SK-N-SH (cell line): Measurements from ENCODE around the gene ST6GALNAC5. TPM values are rescaled to one million over a fixed set of nuclear protein-coding genes. Genes with fewer than 3 reads are reported as not detected.

Experiments used
- CTCF ChIA-PET: fragments of 300-600, 350-600 bp; formaldehyde crosslinking; extraction: SDS; loops from one replicate; lab custom pipeline; 2021; lab: Yijun Ruan, JAX
- POLR2A ChIA-PET: fragments of 350-600 bp; sonication (Branson Sonifier 250); formaldehyde crosslinking; extraction: SDS; loops from one replicate; lab custom pipeline; 2020; ENCODE audit warnings: antibody characterized with exemption, inconsistent platforms; lab: Yijun Ruan, JAX
- DNase-seq: peaks from one replicate; pipeline ENCODE4 v3.0.0; 2012
- H2AFZ ChIP-seq: fragments of 200-600 bp; sonication (generic); 2 replicates; pipeline ENCODE4 v1.8.1; 2016; ENCODE audit warnings: antibody characterized with exemption, mild to moderate bottlenecking, low read depth
- H3F3A ChIP-seq: fragments of 200-600 bp; sonication (generic); replicated peaks from 2 replicates; pipeline ENCODE3; 2016; ENCODE audit warnings: antibody characterized with exemption, mild to moderate bottlenecking; ENCODE audit not compliant: insufficient read depth
- H3K27ac ChIP-seq, 2 experiments: fragments of 200-500 bp in 1 of 2; fragments of 200-600 bp in 1 of 2; sonication (Bioruptor generic) in 1 of 2; sonication (generic), shearing (Covaris generic) in 1 of 2; 2 replicates each; pipeline versions ENCODE4 v1.5.1 to v1.6.1; 2014 to 2016; ENCODE audit warnings: low read depth in 2 of 2, inconsistent platforms in 1 of 2, low read length in 1 of 2, mild to moderate bottlenecking in 1 of 2, mixed read lengths in 1 of 2
- H3K27me3 ChIP-seq: fragments of 200-600 bp; sonication (generic), shearing (Covaris generic); 2 replicates; pipeline ENCODE4 v1.6.1; 2016; ENCODE audit warnings: mixed run types; ENCODE audit not compliant: insufficient read depth
- H3K36me3 ChIP-seq, 2 experiments: fragments of 200-500 bp in 1 of 2; fragments of 200-600 bp in 1 of 2; sonication (Bioruptor generic) in 1 of 2; sonication (generic) in 1 of 2; replicated peaks in 1 of 2; 2 replicates each; pipeline versions ENCODE3 to v1.5.1; 2014 to 2016; ENCODE audit warnings: low read length in 1 of 2, mild to moderate bottlenecking in 1 of 2; ENCODE audit not compliant: insufficient read depth in 2 of 2, control insufficient read depth in 1 of 2
- H3K4me1 ChIP-seq, 2 experiments: fragments of 200-500 bp in 1 of 2; fragments of 200-600 bp in 1 of 2; sonication (Bioruptor generic) in 1 of 2; sonication (generic), shearing (Covaris generic) in 1 of 2; 2 replicates each; pipeline versions ENCODE4 v1.5.1 to v1.6.1; 2014 to 2016; ENCODE audit warnings: low read depth in 1 of 2, low read length in 1 of 2, mixed run types in 1 of 2; ENCODE audit not compliant: insufficient read depth in 2 of 2, control insufficient read depth in 1 of 2
- H3K4me2 ChIP-seq: fragments of 200-600 bp; sonication (generic), shearing (Covaris generic); 2 replicates; pipeline ENCODE4 v1.6.1; 2017; ENCODE audit warnings: mixed run types
- H3K4me3 ChIP-seq, 2 experiments: fragments of 200-500 bp in 1 of 2; fragments of 200-600 bp in 1 of 2; sonication (Bioruptor generic) in 1 of 2; sonication (generic), shearing (Covaris generic) in 1 of 2; 2 replicates each; pipeline versions ENCODE4 v1.5.1 to v1.8.1; 2014 to 2016; ENCODE audit warnings: low read depth in 2 of 2, inconsistent platforms in 1 of 2, low read length in 1 of 2, mild to moderate bottlenecking in 1 of 2, mixed read lengths in 1 of 2, moderate library complexity in 1 of 2
- H3K79me2 ChIP-seq: fragments of 200-600 bp; sonication (generic); 2 replicates; pipeline ENCODE4 v1.8.1; 2017; ENCODE audit warnings: mild to moderate bottlenecking; ENCODE audit not compliant: insufficient read depth
- H3K9ac ChIP-seq: fragments of 200-600 bp; sonication (generic); 2 replicates; pipeline ENCODE4 v1.6.1; 2017; ENCODE audit warnings: mixed run types
- H3K9me2 ChIP-seq: fragments of 200-600 bp; sonication (generic); 2 replicates; pipeline ENCODE4 v1.6.1; 2017; ENCODE audit warnings: mixed run types
- H3K9me3 ChIP-seq: fragments of 200-600 bp; sonication (generic); 2 replicates; pipeline ENCODE4 v1.6.1; 2017; ENCODE audit warnings: mixed run types, mild to moderate bottlenecking, moderate library complexity
- H4K20me1 ChIP-seq: fragments of 200-600 bp; sonication (generic); 2 replicates; pipeline ENCODE4 v1.6.1; 2017; ENCODE audit warnings: mild to moderate bottlenecking, mixed run types; ENCODE audit not compliant: insufficient read depth
- CHD2 ChIP-seq: fragments of 150-350 bp; IDR thresholded peaks from 2 replicates; pipeline ENCODE4 v1.6.1; 2018; ENCODE audit warnings: low read length; ENCODE audit not compliant: partially characterized antibody
- EP300 ChIP-seq, 2 experiments: IDR thresholded peaks; 2 replicates each; pipeline versions ENCODE4 v1.4.0 to v1.6.1; 2012; ENCODE audit warnings: borderline replicate concordance in 1 of 2, low read depth in 1 of 2, low read length in 1 of 2
- EZH2phosphoT487 ChIP-seq: fragments of 200-600 bp; sonication (generic); IDR thresholded peaks from 2 replicates; pipeline ENCODE4 v1.6.1; 2017; ENCODE audit warnings: low read depth, mixed run types, mild to moderate bottlenecking, antibody characterized with exemption, moderate library complexity, borderline replicate concordance
- FOXM1 ChIP-seq: IDR thresholded peaks from 2 replicates; pipeline ENCODE4 v1.4.0; 2012; ENCODE audit warnings: low read depth, mild to moderate bottlenecking
- MEF2A ChIP-seq: IDR thresholded peaks from 2 replicates; pipeline ENCODE4 v1.4.0; 2012; ENCODE audit warnings: low read depth, borderline replicate concordance
- RAD21 ChIP-seq: IDR thresholded peaks from 2 replicates; pipeline ENCODE4 v1.6.1; 2012; ENCODE audit warnings: mild to moderate bottlenecking, low read length
- RFX5 ChIP-seq: IDR thresholded peaks from 2 replicates; pipeline ENCODE4 v1.6.1; 2012; ENCODE audit warnings: mild to moderate bottlenecking, improper control_type of control experiment, low read length
- TAF1 ChIP-seq: IDR thresholded peaks from 2 replicates; pipeline ENCODE4 v1.6.1; 2012; ENCODE audit warnings: low read depth, mild to moderate bottlenecking, low read length, moderate library complexity, borderline replicate concordance
- TCF12 ChIP-seq: IDR thresholded peaks from 2 replicates; pipeline ENCODE4 v1.4.0; 2012
- TEAD4 ChIP-seq: IDR thresholded peaks from 2 replicates; pipeline ENCODE4 v1.4.0; 2012; ENCODE audit warnings: mild to moderate bottlenecking, borderline replicate concordance; ENCODE audit not compliant: insufficient read depth
- YY1 ChIP-seq: IDR thresholded peaks from 2 replicates; pipeline ENCODE4 v1.4.0; 2012; ENCODE audit warnings: low read depth, mild to moderate bottlenecking
- WGBS: methylation state at CpG from one replicate; pipeline ENCODE4 v1.1.6; 2017; ENCODE audit warnings: low lambda C conversion rate; 5-methylcytosine and 5-hydroxymethylcytosine counted together
- polyA plus RNA-seq, 3 experiments: library from polyadenylated mRNA; depleted of rRNA; stranded (reverse); fragments of >200 nt; gene quantifications; 2 replicates each; pipeline ENCODE4 v1.2.3, GENCODE V29; 2012
- TF ChIP-seq, protein P1 (sequence below): fragments of 150-350 bp; IDR thresholded peaks from 2 replicates; pipeline ENCODE4 v1.6.1; 2017; ENCODE audit warnings: antibody characterized with exemption, low read length, low read depth, borderline replicate concordance
- TF ChIP-seq, protein P2 (sequence below): IDR thresholded peaks from 2 replicates; pipeline ENCODE4 v1.4.0; 2012; ENCODE audit warnings: low read depth, borderline replicate concordance
- TF ChIP-seq, protein P3 (sequence below): IDR thresholded peaks from 2 replicates; pipeline ENCODE4; 2012
- TF ChIP-seq, protein P4 (sequence below): fragments of 150-350 bp; IDR thresholded peaks from 2 replicates; pipeline ENCODE4 v1.6.1; 2016; ENCODE audit warnings: mild to moderate bottlenecking, low read depth, low read length
- TF ChIP-seq, protein P5 (sequence below): IDR thresholded peaks from 2 replicates; pipeline ENCODE4 v1.6.1; 2012; ENCODE audit warnings: mild to moderate bottlenecking, low read depth, low read length, moderate library complexity
- TF ChIP-seq, protein P6 (sequence below): fragments of 200-600 bp; sonication (generic); IDR thresholded peaks from 2 replicates; pipeline ENCODE4 v1.6.1; 2017; ENCODE audit warnings: antibody characterized with exemption, mild to moderate bottlenecking, moderate library complexity

Gene ST6GALNAC5
- polyA plus RNA-seq, 1 of the 3 experiments (the other 2 are of a cell fraction) = 10.6 TPM

DNA sequence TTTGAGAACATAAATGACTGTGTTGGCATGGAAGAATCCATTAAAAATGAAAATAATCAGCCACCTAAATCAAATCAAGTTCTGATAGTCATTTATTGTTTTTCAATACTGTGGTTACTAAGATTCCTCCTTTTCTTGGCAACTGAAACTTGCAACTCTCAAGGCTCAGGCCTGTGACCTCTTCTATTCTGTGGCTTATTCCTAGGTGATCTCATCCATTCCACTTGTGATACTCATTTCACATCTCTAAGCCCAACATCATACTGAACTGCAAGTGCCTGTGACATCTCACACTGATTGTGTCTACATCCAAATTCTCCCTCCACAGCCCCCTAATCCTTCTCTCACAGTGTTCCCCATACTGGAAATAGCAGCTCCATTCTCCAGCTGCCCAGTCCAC is 4.8 kb upstream of the ST6GALNAC5 start (continued):
- TF ChIP-seq EP300 (IDR thresholded peaks at IDR 0.05; ENCODE audit: borderline replicate concordance in 1 of 2, low read depth in 1 of 2, low read length in 1 of 2) = peak in 1 of 2 experiments; percentile 63; a peak in 1 of 4 replicates
- no peak for TF ChIP-seq FOXM1
- TF ChIP-seq YY1 = no peak
- TF ChIP-seq RAD21 = no peak
- TF ChIP-seq, protein P1, sequence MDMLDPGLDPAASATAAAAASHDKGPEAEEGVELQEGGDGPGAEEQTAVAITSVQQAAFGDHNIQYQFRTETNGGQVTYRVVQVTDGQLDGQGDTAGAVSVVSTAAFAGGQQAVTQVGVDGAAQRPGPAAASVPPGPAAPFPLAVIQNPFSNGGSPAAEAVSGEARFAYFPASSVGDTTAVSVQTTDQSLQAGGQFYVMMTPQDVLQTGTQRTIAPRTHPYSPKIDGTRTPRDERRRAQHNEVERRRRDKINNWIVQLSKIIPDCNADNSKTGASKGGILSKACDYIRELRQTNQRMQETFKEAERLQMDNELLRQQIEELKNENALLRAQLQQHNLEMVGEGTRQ = no peak
- TF ChIP-seq, protein P2, sequence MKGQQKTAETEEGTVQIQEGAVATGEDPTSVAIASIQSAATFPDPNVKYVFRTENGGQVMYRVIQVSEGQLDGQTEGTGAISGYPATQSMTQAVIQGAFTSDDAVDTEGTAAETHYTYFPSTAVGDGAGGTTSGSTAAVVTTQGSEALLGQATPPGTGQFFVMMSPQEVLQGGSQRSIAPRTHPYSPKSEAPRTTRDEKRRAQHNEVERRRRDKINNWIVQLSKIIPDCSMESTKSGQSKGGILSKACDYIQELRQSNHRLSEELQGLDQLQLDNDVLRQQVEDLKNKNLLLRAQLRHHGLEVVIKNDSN = no peak
- no peak for TF ChIP-seq MEF2A

DNA sequence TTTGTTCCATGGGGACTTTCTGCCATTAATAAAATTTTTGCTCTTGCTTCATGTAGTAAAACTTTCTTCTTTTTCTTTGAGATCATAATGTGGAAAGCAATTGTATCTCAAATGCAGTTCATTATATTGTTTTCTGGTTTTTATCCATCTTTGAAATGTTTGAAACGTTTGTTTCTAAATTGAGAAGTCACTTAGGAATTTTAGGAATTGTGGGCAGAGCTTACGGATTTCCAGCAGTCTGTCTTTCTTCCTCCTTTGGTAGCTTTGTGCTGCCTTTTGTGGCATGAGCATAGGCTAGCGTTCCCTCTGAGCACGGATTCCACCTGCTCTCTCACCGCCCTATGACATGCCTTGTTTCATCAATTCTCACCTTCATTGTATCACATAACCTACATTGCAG is 2.9 kb upstream of the ST6GALNAC5 start:
- H3F3A ChIP-seq = peaks cover 12% of the 10 kb centered on the region
- no peak overlapping the region for H3K4me2 ChIP-seq
- no peaks in the 10 kb centered on the region for H3K36me3 ChIP-seq
- H3K27me3 ChIP-seq = no peaks in the 10 kb centered on the region
- no peak for DNase-seq
- no peak overlapping the region for H3K9ac ChIP-seq
- CTCF ChIA-PET = interaction anchor here (1.4 to 2.1 kb wide), 3 partner anchors 9 to 710 kb away, joined by 3 to 10 read pairs (median 8); no protein-coding TSS in a partner anchor
- H4K20me1 ChIP-seq = no peaks in the 10 kb centered on the region
- TF ChIP-seq, protein P3, sequence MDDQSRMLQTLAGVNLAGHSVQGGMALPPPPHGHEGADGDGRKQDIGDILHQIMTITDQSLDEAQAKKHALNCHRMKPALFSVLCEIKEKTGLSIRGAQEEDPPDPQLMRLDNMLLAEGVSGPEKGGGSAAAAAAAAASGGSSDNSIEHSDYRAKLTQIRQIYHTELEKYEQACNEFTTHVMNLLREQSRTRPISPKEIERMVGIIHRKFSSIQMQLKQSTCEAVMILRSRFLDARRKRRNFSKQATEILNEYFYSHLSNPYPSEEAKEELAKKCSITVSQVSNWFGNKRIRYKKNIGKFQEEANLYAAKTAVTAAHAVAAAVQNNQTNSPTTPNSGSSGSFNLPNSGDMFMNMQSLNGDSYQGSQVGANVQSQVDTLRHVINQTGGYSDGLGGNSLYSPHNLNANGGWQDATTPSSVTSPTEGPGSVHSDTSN = peak; percentile 45
- no peak for TF ChIP-seq TEAD4
- TF ChIP-seq TCF12 = peak; percentile 69
- TF ChIP-seq MEF2A = no peak
- TF ChIP-seq, protein P4, sequence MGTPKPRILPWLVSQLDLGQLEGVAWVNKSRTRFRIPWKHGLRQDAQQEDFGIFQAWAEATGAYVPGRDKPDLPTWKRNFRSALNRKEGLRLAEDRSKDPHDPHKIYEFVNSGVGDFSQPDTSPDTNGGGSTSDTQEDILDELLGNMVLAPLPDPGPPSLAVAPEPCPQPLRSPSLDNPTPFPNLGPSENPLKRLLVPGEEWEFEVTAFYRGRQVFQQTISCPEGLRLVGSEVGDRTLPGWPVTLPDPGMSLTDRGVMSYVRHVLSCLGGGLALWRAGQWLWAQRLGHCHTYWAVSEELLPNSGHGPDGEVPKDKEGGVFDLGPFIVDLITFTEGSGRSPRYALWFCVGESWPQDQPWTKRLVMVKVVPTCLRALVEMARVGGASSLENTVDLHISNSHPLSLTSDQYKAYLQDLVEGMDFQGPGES = no peak
- TF ChIP-seq, protein P5, sequence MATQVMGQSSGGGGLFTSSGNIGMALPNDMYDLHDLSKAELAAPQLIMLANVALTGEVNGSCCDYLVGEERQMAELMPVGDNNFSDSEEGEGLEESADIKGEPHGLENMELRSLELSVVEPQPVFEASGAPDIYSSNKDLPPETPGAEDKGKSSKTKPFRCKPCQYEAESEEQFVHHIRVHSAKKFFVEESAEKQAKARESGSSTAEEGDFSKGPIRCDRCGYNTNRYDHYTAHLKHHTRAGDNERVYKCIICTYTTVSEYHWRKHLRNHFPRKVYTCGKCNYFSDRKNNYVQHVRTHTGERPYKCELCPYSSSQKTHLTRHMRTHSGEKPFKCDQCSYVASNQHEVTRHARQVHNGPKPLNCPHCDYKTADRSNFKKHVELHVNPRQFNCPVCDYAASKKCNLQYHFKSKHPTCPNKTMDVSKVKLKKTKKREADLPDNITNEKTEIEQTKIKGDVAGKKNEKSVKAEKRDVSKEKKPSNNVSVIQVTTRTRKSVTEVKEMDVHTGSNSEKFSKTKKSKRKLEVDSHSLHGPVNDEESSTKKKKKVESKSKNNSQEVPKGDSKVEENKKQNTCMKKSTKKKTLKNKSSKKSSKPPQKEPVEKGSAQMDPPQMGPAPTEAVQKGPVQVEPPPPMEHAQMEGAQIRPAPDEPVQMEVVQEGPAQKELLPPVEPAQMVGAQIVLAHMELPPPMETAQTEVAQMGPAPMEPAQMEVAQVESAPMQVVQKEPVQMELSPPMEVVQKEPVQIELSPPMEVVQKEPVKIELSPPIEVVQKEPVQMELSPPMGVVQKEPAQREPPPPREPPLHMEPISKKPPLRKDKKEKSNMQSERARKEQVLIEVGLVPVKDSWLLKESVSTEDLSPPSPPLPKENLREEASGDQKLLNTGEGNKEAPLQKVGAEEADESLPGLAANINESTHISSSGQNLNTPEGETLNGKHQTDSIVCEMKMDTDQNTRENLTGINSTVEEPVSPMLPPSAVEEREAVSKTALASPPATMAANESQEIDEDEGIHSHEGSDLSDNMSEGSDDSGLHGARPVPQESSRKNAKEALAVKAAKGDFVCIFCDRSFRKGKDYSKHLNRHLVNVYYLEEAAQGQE = no peak
- no peak for TF ChIP-seq CHD2
- no peak for TF ChIP-seq TAF1
- TF ChIP-seq EZH2phosphoT487 = no peak
- no peak for TF ChIP-seq RFX5
- no peak for TF ChIP-seq RAD21
- TF ChIP-seq, protein P6, sequence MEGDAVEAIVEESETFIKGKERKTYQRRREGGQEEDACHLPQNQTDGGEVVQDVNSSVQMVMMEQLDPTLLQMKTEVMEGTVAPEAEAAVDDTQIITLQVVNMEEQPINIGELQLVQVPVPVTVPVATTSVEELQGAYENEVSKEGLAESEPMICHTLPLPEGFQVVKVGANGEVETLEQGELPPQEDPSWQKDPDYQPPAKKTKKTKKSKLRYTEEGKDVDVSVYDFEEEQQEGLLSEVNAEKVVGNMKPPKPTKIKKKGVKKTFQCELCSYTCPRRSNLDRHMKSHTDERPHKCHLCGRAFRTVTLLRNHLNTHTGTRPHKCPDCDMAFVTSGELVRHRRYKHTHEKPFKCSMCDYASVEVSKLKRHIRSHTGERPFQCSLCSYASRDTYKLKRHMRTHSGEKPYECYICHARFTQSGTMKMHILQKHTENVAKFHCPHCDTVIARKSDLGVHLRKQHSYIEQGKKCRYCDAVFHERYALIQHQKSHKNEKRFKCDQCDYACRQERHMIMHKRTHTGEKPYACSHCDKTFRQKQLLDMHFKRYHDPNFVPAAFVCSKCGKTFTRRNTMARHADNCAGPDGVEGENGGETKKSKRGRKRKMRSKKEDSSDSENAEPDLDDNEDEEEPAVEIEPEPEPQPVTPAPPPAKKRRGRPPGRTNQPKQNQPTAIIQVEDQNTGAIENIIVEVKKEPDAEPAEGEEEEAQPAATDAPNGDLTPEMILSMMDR = no peak
- H3K4me1 ChIP-seq = peaks cover 9 to 10% of the 10 kb centered on the region in 2 experiments; a peak in 3 of 4 replicates
- 55% methylated on average over 5 of the region's 5 CpGs for WGBS
- no peaks in the 10 kb centered on the region for H3K9me2 ChIP-seq
- peak overlapping the region; percentile 37 to 83; a peak in 3 of 4 replicates for H3K27ac ChIP-seq
- H3K9me3 ChIP-seq = no peaks in the 10 kb centered on the region
- H3K79me2 ChIP-seq = no peaks in the 10 kb centered on the region
- POLR2A ChIA-PET = no interaction called here
- no peak overlapping the region for H2AFZ ChIP-seq
- H3K4me3 ChIP-seq = no peak overlapping the region
